HepG2 (cell line): Measurements from ENCODE around the gene STUB1. TPM values are rescaled to one million over a fixed set of nuclear protein-coding genes. Genes with fewer than 3 reads are reported as not detected.

Source experiments
- ARNT ChIP-seq: fragments of 450-650 bp; IDR thresholded peaks from 2 replicates; pipeline ENCODE4 v1.6.1; 2017
- CCDC6 ChIP-seq: sonication (generic); formaldehyde crosslinking; IDR thresholded peaks from 2 replicates; pipeline ENCODE4 v1.8.1; 2022; ENCODE audit warnings: mild to moderate bottlenecking, missing genetic modification reagents, moderate library complexity
- ELF4 ChIP-seq: sonication (generic); formaldehyde crosslinking; IDR thresholded peaks from 2 replicates; pipeline ENCODE4 v1.5.0; 2020; ENCODE audit warnings: missing genetic modification reagents, mild to moderate bottlenecking, moderate library complexity, borderline replicate concordance
- HDAC2 ChIP-seq: sonication (generic); formaldehyde crosslinking; IDR thresholded peaks from 2 replicates; pipeline ENCODE4 v1.4.0; 2020; ENCODE audit warnings: missing genetic modification reagents
- JUND ChIP-seq: sonication (generic); formaldehyde crosslinking; IDR thresholded peaks from 2 replicates; pipeline ENCODE4 v1.8.0; 2022; ENCODE audit warnings: mild to moderate bottlenecking, missing genetic modification reagents
- MAF1 ChIP-seq: sonication (generic); formaldehyde crosslinking; IDR thresholded peaks from 2 replicates; pipeline ENCODE4 v1.5.0; 2020; ENCODE audit warnings: missing genetic modification reagents, borderline replicate concordance
- NCOA2 ChIP-seq: sonication (generic); formaldehyde crosslinking; IDR thresholded peaks from 2 replicates; pipeline ENCODE4 v1.8.0; 2022; ENCODE audit warnings: inconsistent platforms
- PHF21A ChIP-seq: sonication (generic); formaldehyde crosslinking; IDR thresholded peaks from 2 replicates; pipeline ENCODE4 v1.5.0; 2020; ENCODE audit warnings: mild to moderate bottlenecking, missing genetic modification reagents
- RCOR2 ChIP-seq: IDR thresholded peaks from 2 replicates; pipeline ENCODE4 v1.6.1; 2016; ENCODE audit warnings: missing biosample characterization, missing genetic modification reagents
- SIN3B ChIP-seq: fragments of 150-350 bp; IDR thresholded peaks from 2 replicates; pipeline ENCODE4 v1.6.1; 2014; ENCODE audit warnings: low read length
- TCF7L2 ChIP-seq: IDR thresholded peaks from 2 replicates; pipeline ENCODE4 v1.6.1; 2011; ENCODE audit warnings: mild to moderate bottlenecking, low read depth, low read length, moderate library complexity
- TOE1 ChIP-seq: sonication (generic); formaldehyde crosslinking; IDR thresholded peaks from 2 replicates; pipeline ENCODE4 v1.4.0; 2020; ENCODE audit warnings: mild to moderate bottlenecking, missing genetic modification reagents
- ZHX1 ChIP-seq: sonication (generic); formaldehyde crosslinking; IDR thresholded peaks from 2 replicates; pipeline ENCODE4 v1.8.1; 2022; ENCODE audit warnings: low read depth, mild to moderate bottlenecking, missing genetic modification reagents
- ZNF280B ChIP-seq: sonication (generic); formaldehyde crosslinking; IDR thresholded peaks from 2 replicates; pipeline ENCODE4 v1.5.0; 2020; ENCODE audit warnings: missing genetic modification reagents, mild to moderate bottlenecking, borderline replicate concordance
- ZNF326 ChIP-seq: sonication (generic); formaldehyde crosslinking; IDR thresholded peaks from 2 replicates; pipeline ENCODE4 v1.4.0; 2020; ENCODE audit warnings: missing genetic modification reagents, borderline replicate concordance
- ZNF414 ChIP-seq: sonication (generic); formaldehyde crosslinking; IDR thresholded peaks from 2 replicates; pipeline ENCODE4 v1.5.0; 2020; ENCODE audit warnings: missing genetic modification reagents
- ZNF432 ChIP-seq: sonication (generic); formaldehyde crosslinking; IDR thresholded peaks from 2 replicates; pipeline ENCODE4 v1.5.0; 2020; ENCODE audit warnings: missing genetic modification reagents, mild to moderate bottlenecking, borderline replicate concordance
- ZNF530 ChIP-seq: sonication (generic); formaldehyde crosslinking; IDR thresholded peaks from 2 replicates; pipeline ENCODE4 v1.5.0; 2020; ENCODE audit warnings: low read depth, mild to moderate bottlenecking, missing genetic modification reagents
- ZNF556 ChIP-seq: sonication (generic); formaldehyde crosslinking; IDR thresholded peaks from 2 replicates; pipeline ENCODE4 v1.4.0; 2020; ENCODE audit warnings: mild to moderate bottlenecking, missing genetic modification reagents, borderline replicate concordance
- ZNF724P ChIP-seq: sonication (generic); formaldehyde crosslinking; IDR thresholded peaks from 2 replicates; pipeline ENCODE4 v1.8.0; 2022; ENCODE audit warnings: missing genetic modification reagents, borderline replicate concordance
- ZNF781 ChIP-seq: sonication (generic); formaldehyde crosslinking; IDR thresholded peaks from 2 replicates; pipeline ENCODE4 v1.5.1; 2020; ENCODE audit warnings: borderline replicate concordance, mild to moderate bottlenecking, missing genetic modification reagents; ENCODE audit errors: not compliant biosample characterization
- polyA plus RNA-seq, 8 experiments: library from polyadenylated mRNA; depleted of rRNA in 3 of 8; stranded (reverse) in 7 of 8; unstranded in 1 of 8; fragments of >200 nt; fragmentation: Illumina TruSeq in 4 of 8; extraction: Trizol in 4 of 8; gene quantifications; 2 replicates each; pipeline versions ENCODE4 v1.2.1 to v1.2.3, GENCODE V29; 2011 to 2016; ENCODE audit warnings: low read depth in 4 of 8, missing spikeins in 1 of 8, mixed read lengths in 1 of 8; ENCODE audit not compliant: insufficient read depth in 1 of 8
- total RNA-seq, 5 experiments: library from RNA; depleted of rRNA; stranded (reverse); fragments of >200 nt; fragmentation: Illumina TruSeq; extraction: Trizol; gene quantifications; 2 replicates each; pipeline ENCODE4 v1.2.3, GENCODE V29; 2016; ENCODE audit warnings: low read depth in 1 of 5
- TF ChIP-seq, protein P1 (sequence below): sonication (generic); formaldehyde crosslinking; IDR thresholded peaks from 2 replicates; pipeline ENCODE4 v1.4.0; 2020; ENCODE audit warnings: missing genetic modification reagents
- TF ChIP-seq, protein P2 (sequence below): sonication (generic); formaldehyde crosslinking; IDR thresholded peaks from 2 replicates; pipeline ENCODE4 v1.9.0; 2021; ENCODE audit warnings: missing genetic modification reagents, mild to moderate bottlenecking, borderline replicate concordance

Gene STUB1
- total and polyA plus RNA-seq, 2 of the 13 experiments (the other 11 are each of a cell fraction or from before 2014, with no cell fraction given), result 52.9 to 78.2 TPM

- TF ChIP-seq ZHX1 (CRISPR knock-in tag) (no peak), ZNF280B (peak; percentile 40; the same call in 1 of the 2 replicates), ZNF781 (CRISPR knock-in tag) (no peak), JUND (CRISPR knock-in tag) (no peak), MAF1 (CRISPR knock-in tag) (no peak), SIN3B (no peak), ARNT (no peak), HDAC2 (no peak), CCDC6 (CRISPR knock-in tag) (no peak), PHF21A (CRISPR knock-in tag) (peak; percentile 46; the same call in 1 of the 2 replicates), ZNF326 (CRISPR knock-in tag) (no peak), TCF7L2 (no peak), ZNF432 (CRISPR knock-in tag) (0 out of 2 replicates have a peak, but pooled peaks have one; percentile 65), ELF4 (no peak), ZNF724P (no peak), ZNF414 (no peak), ZNF530 (CRISPR knock-in tag) (peak; percentile 65; the same call in 1 of the 2 replicates), ZNF556 (no peak), TOE1 (CRISPR knock-in tag) (no peak), NCOA2 (no peak), RCOR2 (CRISPR knock-in tag) (no peak)
- TF ChIP-seq, protein P1, sequence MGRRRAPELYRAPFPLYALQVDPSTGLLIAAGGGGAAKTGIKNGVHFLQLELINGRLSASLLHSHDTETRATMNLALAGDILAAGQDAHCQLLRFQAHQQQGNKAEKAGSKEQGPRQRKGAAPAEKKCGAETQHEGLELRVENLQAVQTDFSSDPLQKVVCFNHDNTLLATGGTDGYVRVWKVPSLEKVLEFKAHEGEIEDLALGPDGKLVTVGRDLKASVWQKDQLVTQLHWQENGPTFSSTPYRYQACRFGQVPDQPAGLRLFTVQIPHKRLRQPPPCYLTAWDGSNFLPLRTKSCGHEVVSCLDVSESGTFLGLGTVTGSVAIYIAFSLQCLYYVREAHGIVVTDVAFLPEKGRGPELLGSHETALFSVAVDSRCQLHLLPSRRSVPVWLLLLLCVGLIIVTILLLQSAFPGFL (CRISPR knock-in tag), result no peak
- TF ChIP-seq, protein P2, sequence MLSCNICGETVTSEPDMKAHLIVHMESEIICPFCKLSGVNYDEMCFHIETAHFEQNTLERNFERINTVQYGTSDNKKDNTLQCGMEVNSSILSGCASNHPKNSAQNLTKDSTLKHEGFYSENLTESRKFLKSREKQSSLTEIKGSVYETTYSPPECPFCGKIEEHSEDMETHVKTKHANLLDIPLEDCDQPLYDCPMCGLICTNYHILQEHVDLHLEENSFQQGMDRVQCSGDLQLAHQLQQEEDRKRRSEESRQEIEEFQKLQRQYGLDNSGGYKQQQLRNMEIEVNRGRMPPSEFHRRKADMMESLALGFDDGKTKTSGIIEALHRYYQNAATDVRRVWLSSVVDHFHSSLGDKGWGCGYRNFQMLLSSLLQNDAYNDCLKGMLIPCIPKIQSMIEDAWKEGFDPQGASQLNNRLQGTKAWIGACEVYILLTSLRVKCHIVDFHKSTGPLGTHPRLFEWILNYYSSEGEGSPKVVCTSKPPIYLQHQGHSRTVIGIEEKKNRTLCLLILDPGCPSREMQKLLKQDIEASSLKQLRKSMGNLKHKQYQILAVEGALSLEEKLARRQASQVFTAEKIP (CRISPR knock-in tag), result no peak
Measured at GRCh38 chr16:635573-636205, 44.5 kb upstream of the STUB1 start (continued).
